ENCODE data around the gene TNS2. TPM values are rescaled to one million over a fixed set of nuclear protein-coding genes. Genes with fewer than 3 reads are reported as not detected.

TNS2 gene
- total RNA-seq, 1 experiment from 2014 or later, result 11.5 TPM

- Histone ChIP-seq H4K20me1 (ENCODE audit: insufficient read depth) (no peaks in the 10 kb centered on the region), H3F3A (ENCODE audit: insufficient read depth, low read depth) (peaks cover 10% of the 10 kb centered on the region; the same call in 1 of the 2 replicates), H3K79me2 (ENCODE audit: low read depth) (no peaks in the 10 kb centered on the region), H3K36me3 (ENCODE audit: low read depth) (no peaks in the 10 kb centered on the region), H3K4me1 (replicated peaks; ENCODE audit: insufficient read depth) (peaks cover 25% of the 10 kb centered on the region), H3K27me3 (ENCODE audit: insufficient read depth, low read depth) (no peaks in the 10 kb centered on the region), H3K9me3 (ENCODE audit: insufficient read depth, low read depth) (no peaks in the 10 kb centered on the region), H3K4me2 (peak overlapping the region; percentile 60), H3K27ac (peak overlapping the region; percentile 50; the same call in 1 of the 2 replicates), H3K9me2 (ENCODE audit: insufficient read depth) (no peaks in the 10 kb centered on the region), H2AFZ (peak overlapping the region; percentile 75; the same call in 1 of the 2 replicates), H3K4me3 (no peak overlapping the region)
- intact Hi-C loops (cut with micrococcal nuclease; ENCODE audit: unreplicated experiment), result loop anchor here (1.0 to 10.0 kb wide), 6 partner anchors 33 to 439 kb away; partner anchors contain the start of genes AAAS, ITGB7, NPFF and TARBP2
- CTCF ChIA-PET, result interaction anchor here (0.5 to 1.7 kb wide), 13 partner anchors 12 to 384 kb away, joined by 3 to 22 read pairs (median 4); partner anchors contain the start of genes AAAS, IGFBP6 and SPRYD3
- POLR2A ChIA-PET (ENCODE audit: unreplicated experiment), result interaction anchor here (0.5 to 1.4 kb wide), 5 partner anchors 13 to 229 kb away, joined by 3 to 10 read pairs (median 3); partner anchors contain the start of genes PFDN5, SPRYD3 and ZNF740
- peak; percentile 91 for TF ChIP-seq CTCF (conservative IDR thresholded peaks at IDR 0.05)
- TF ChIP-seq EZH2 (IDR thresholded peaks at IDR 0.05; ENCODE audit: low read depth), result no peak
- no TSS peak for BruUV-seq (replicated peaks)
- peak; percentile 53 to 74 for DNase-seq
These were observed 16.4 kb downstream of the TNS2 start for GRCh38 chr12:53065975-53066931.

GRCh38 chr12:53067074-53067992 lies 17.5 kb downstream of the TNS2 start:
- H3K4me1 ChIP-seq (replicated peaks; ENCODE audit: insufficient read depth), result peaks cover 14% of the 10 kb centered on the region
- no peaks in the 10 kb centered on the region for H3K27me3 ChIP-seq (ENCODE audit: insufficient read depth, low read depth)
- H3K4me2 ChIP-seq, result no peak overlapping the region
- no peak overlapping the region for H2AFZ ChIP-seq
- H3K9me3 ChIP-seq (ENCODE audit: insufficient read depth, low read depth), result no peaks in the 10 kb centered on the region
- H3K36me3 ChIP-seq (ENCODE audit: low read depth), result no peaks in the 10 kb centered on the region
- peaks cover 4% of the 10 kb centered on the region; the same call in 1 of the 2 replicates for H3F3A ChIP-seq (ENCODE audit: insufficient read depth, low read depth)
- CTCF ChIA-PET, result interaction anchor here (1.5 to 1.7 kb wide), 2 partner anchors 19 to 32 kb away, joined by 4 to 5 read pairs; no protein-coding TSS in a partner anchor
- TF ChIP-seq CTCF (conservative IDR thresholded peaks at IDR 0.05) (no peak), EZH2 (IDR thresholded peaks at IDR 0.05; ENCODE audit: low read depth) (no peak)
- BruUV-seq (replicated peaks), result no TSS peak
- H4K20me1 ChIP-seq (ENCODE audit: insufficient read depth), result no peaks in the 10 kb centered on the region
- H3K79me2 ChIP-seq (ENCODE audit: low read depth), result no peaks in the 10 kb centered on the region
- no peak overlapping the region for H3K27ac ChIP-seq
- POLR2A ChIA-PET (ENCODE audit: unreplicated experiment), result interaction anchor here (0.5 to 0.6 kb wide), 2 partner anchors 30 to 1277 kb away, joined by 3 to 5 read pairs; no protein-coding TSS in a partner anchor
- no peak for DNase-seq
- H3K4me3 ChIP-seq, result no peak overlapping the region
- H3K9me2 ChIP-seq (ENCODE audit: insufficient read depth), result no peaks in the 10 kb centered on the region
- intact Hi-C loops (cut with micrococcal nuclease; ENCODE audit: unreplicated experiment), result loop anchor here (10.0 kb wide), 3 partner anchors 107 to 437 kb away; partner anchors contain the start of genes ITGB7, NPFF and TARBP2

Data from PC-9 (cell line).